Neuron (in vitro differentiated cells): ENCODE results near the gene C6orf62.
"Not testable (repeated sequence)": the region's sequence is repeated elsewhere in the genome, so short reads cannot be mapped to it uniquely, and the experiment has no call there.

Source experiments
- H2AFZ ChIP-seq: one replicate; pipeline ENCODE4 v1.6.1; 2013; ENCODE audit warnings: low read depth, mild to moderate bottlenecking, inconsistent platforms, low read length, moderate library complexity
- H3K27me3 ChIP-seq: one replicate; pipeline ENCODE4 v1.6.1; 2013; ENCODE audit warnings: low read length; ENCODE audit not compliant: insufficient read depth
- H3K36me3 ChIP-seq: one replicate; pipeline ENCODE4 v1.6.1; 2013; ENCODE audit warnings: low read length; ENCODE audit not compliant: insufficient read depth
- H3K4me1 ChIP-seq: one replicate; pipeline ENCODE4 v1.6.1; 2013; ENCODE audit warnings: low read length; ENCODE audit not compliant: insufficient read depth
- H3K4me3 ChIP-seq: 2 replicates; pipeline ENCODE4 v1.5.1; 2013; ENCODE audit warnings: mild to moderate bottlenecking, low read length, moderate library complexity
- H3K9me3 ChIP-seq: one replicate; pipeline ENCODE4 v1.6.1; 2013; ENCODE audit warnings: low read length

C6orf62 gene

DNA sequence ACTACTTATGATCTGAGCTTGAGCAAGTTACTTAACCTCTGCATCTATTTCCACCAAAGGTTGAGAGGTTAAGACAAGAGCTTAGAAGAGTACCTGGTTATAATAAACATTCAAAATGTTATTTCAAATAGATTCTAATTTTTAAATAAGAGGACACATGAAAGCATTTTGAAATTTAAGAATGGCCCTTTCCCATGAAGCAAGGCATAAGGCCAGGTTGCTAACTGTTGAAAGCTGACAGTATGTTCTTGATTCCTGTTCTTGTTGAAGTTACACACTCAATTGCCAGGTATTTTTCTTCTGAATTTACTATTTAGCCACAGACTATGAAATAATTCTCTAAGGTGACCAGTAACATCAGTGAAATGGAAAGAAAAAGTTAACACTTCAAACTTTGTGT is 14.5 kb downstream of the C6orf62 start:
- Histone ChIP-seq H2AFZ (no peak overlapping the region), H3K36me3 (peaks cover 69% of the 10 kb centered on the region), H3K4me3 (no peak overlapping the region), H3K9me3 (no peaks in the 10 kb centered on the region), H3K4me1 (no peaks in the 10 kb centered on the region), H3K27me3 (no peaks in the 10 kb centered on the region)

DNA sequence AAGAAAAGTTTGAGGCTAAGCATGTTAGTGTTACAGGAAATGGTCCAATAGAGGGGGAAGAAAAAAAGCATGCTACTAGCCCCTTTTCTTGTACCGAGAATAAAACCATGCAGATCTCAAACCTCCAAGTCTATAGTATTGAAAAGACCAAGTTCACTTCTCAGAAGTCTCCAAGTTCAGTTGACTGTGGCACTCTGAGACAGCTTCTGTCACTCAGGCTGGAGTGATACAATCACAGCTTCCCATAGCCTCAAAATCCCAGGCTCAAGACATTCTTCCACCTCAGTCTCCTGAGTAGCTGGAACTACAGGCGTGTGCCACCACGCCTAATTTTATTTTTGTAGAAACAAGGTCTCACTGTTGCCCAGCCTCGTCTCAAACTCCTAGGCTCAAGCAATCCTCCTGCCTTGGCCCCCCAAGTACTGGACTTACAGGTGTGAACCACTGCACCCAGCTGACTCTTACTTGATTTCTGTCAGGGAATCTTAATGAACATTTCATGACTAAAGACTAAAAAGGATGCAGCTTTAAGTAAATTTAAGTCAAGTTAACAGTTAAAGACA is 16.2 kb downstream of the C6orf62 start:
- Histone ChIP-seq H3K9me3 (no peaks in the 10 kb centered on the region), H3K36me3 (peaks cover 54% of the 10 kb centered on the region), H3K27me3 (no peaks in the 10 kb centered on the region)

GRCh38 chr6:24699521-24700359 is 19.2 kb downstream of the C6orf62 start:
- H3K4me1 ChIP-seq: no peaks in the 10 kb centered on the region
- no peaks in the 10 kb centered on the region for H3K9me3 ChIP-seq
- no peak overlapping the region for H2AFZ ChIP-seq
- no peak overlapping the region for H3K4me3 ChIP-seq
- peaks cover 26% of the 10 kb centered on the region for H3K36me3 ChIP-seq
- no peaks in the 10 kb centered on the region for H3K27me3 ChIP-seq

More for the DNA sequence above, 16.2 kb downstream of the C6orf62 start:
- H3K4me1 ChIP-seq: no peaks in the 10 kb centered on the region
- no peak overlapping the region for H2AFZ ChIP-seq
- H3K4me3 ChIP-seq: no peak overlapping the region

GRCh38 chr6:24696097-24696496 is 22.9 kb downstream of the C6orf62 start:
- Histone ChIP-seq H3K9me3 (no peaks in the 10 kb centered on the region), H3K36me3 (peaks cover 3% of the 10 kb centered on the region), H3K4me1 (no peaks in the 10 kb centered on the region), H2AFZ (no peak overlapping the region), H3K27me3 (no peaks in the 10 kb centered on the region), H3K4me3 (no peak overlapping the region)

- not testable (repeated sequence) for H3K36me3 ChIP-seq, H3K9me3 ChIP-seq, H3K27me3 ChIP-seq, H3K4me1 ChIP-seq, H3K4me3 ChIP-seq, H2AFZ ChIP-seq
Observed at GRCh38 chr6:24695635-24696034, 23.3 kb downstream of the C6orf62 start.

DNA sequence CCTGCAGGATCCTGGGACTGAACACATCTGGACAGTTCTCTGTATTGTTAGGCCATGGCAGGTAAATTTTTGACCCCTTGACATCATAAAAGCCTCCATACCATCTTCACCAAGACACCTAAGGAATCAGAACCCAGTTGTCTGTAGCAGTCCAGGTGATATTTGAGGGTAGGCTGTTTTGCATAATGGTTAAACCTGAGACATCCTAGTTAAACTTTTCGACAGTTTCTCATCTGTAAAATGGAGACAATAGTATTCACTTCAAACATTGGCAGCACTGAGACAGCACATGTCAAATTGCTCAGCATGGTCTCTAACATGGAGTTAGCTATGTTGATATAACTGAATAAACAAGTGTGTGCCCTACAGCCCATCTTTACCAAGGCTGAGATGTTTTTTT is 24.8 kb downstream of the C6orf62 start:
- H3K4me3 ChIP-seq: no peak overlapping the region
- H3K36me3 ChIP-seq: peaks cover 2% of the 10 kb centered on the region
- no peak overlapping the region for H2AFZ ChIP-seq
- H3K27me3 ChIP-seq: no peaks in the 10 kb centered on the region
- H3K4me1 ChIP-seq: no peaks in the 10 kb centered on the region
- H3K9me3 ChIP-seq: no peaks in the 10 kb centered on the region

DNA sequence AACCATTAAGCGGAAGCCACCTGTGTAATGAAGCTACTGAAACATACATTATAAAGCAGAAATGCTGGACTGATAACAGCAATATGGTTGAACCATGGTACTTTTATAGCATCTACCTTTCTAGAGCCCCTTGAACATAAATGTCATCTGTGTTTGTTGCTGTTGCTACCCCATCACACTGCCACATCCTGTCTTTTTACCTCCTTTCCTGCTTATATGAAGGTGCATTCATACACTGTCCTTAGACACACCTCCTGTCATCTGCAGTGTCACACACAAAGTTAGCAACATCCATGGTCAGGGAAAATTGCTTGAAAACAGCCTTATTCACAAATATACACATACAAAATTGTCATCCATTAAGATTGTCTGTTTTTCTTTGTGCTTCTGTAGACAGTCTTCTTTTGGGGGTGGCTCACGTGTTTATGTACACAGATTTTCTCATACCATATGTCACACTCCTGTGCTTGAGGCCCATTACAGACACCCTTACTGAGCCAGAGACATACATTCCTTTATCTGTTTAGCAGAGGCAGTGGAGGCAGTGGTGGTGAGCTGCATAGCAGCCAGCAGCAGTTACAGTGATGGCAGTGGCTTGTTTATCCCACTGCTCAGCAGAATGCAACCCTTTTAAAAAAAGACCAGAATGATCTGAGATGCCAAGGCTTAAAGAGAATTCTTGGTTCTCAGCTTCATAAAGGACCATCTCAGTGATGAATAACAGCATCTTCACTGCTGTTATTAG is 25.9 kb downstream of the C6orf62 start:
- no peaks in the 10 kb centered on the region for H3K4me1 ChIP-seq
- H3K4me3 ChIP-seq: no peak overlapping the region
- H2AFZ ChIP-seq: no peak overlapping the region
- no peaks in the 10 kb centered on the region for H3K9me3 ChIP-seq
- no peaks in the 10 kb centered on the region for H3K36me3 ChIP-seq
- H3K27me3 ChIP-seq: no peaks in the 10 kb centered on the region

- Histone ChIP-seq H3K4me1 (no peaks in the 10 kb centered on the region), H3K4me3 (no peak overlapping the region), H3K9me3 (no peaks in the 10 kb centered on the region), H3K36me3 (peaks cover 3% of the 10 kb centered on the region), H3K27me3 (no peaks in the 10 kb centered on the region), H2AFZ (no peak overlapping the region)
Observed at GRCh38 chr6:24692415-24692814, 26.5 kb downstream of the C6orf62 start.

- H3K4me3 ChIP-seq: no peak overlapping the region
- no peak overlapping the region for H2AFZ ChIP-seq
- H3K36me3 ChIP-seq: peaks cover 7% of the 10 kb centered on the region
- no peaks in the 10 kb centered on the region for H3K27me3 ChIP-seq
- no peaks in the 10 kb centered on the region for H3K4me1 ChIP-seq
- H3K9me3 ChIP-seq: no peaks in the 10 kb centered on the region
Observed at GRCh38 chr6:24692003-24692402, 27.0 kb downstream of the C6orf62 start.

- no peak overlapping the region for H3K4me3 ChIP-seq
Observed at GRCh38 chr6:24691550-24691949, 27.4 kb downstream of the C6orf62 start.

GRCh38 chr6:24690593-24690992 is 28.4 kb downstream of the C6orf62 start:
- Histone ChIP-seq H3K27me3 (no peaks in the 10 kb centered on the region), H3K4me1 (no peaks in the 10 kb centered on the region), H2AFZ (no peak overlapping the region), H3K4me3 (no peak overlapping the region), H3K9me3 (no peaks in the 10 kb centered on the region), H3K36me3 (peaks cover 9% of the 10 kb centered on the region)

More at GRCh38 chr6:24691550-24691949, 27.4 kb downstream of the C6orf62 start:
- Histone ChIP-seq H2AFZ (no peak overlapping the region), H3K27me3 (no peaks in the 10 kb centered on the region), H3K9me3 (no peaks in the 10 kb centered on the region), H3K4me1 (no peaks in the 10 kb centered on the region), H3K36me3 (peaks cover 9% of the 10 kb centered on the region)

DNA sequence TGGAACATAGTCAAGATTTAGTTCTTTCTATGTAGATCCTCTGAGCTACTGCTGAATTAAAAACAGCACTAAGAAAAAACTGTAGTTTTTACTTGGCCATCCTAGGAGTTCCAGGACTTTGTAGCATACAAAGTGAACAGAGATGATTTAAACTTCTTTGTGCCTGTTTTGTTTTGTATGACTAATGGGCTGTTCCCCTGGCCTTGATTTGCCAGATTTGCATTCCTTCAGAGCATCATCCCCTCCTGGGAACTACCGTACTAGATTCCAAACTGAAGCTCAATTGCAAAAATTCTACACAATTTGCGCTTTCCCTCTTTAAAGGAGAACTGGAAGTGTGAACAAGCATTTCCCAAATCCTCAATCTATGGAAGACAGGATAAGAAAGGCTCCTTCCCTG is 29.0 kb downstream of the C6orf62 start:
- H2AFZ ChIP-seq: no peak overlapping the region
- no peak overlapping the region for H3K4me3 ChIP-seq
- H3K36me3 ChIP-seq: peaks cover 9% of the 10 kb centered on the region
- no peaks in the 10 kb centered on the region for H3K4me1 ChIP-seq
- H3K27me3 ChIP-seq: no peaks in the 10 kb centered on the region
- H3K9me3 ChIP-seq: no peaks in the 10 kb centered on the region

DNA sequence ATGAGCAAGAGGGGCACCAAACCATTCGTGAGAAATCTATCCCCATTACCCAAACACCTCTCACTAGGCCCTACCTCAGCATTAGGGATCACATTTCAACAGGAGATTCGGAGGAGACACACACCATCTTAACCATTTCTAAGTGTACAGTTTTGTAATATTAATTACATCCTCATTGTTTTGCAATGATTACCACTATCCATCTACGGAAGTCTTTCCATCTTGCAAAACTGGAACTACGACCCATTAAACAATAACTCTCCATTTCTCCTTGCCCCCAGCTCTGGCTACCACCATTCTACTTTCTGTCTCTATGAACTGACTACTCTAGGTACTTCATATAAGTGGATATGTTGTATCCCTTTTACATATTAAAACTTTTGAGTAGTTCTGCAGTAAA is 32.0 kb downstream of the C6orf62 start:
- H3K4me3 ChIP-seq: no peak overlapping the region
- H2AFZ ChIP-seq: no peak overlapping the region
- no peaks in the 10 kb centered on the region for H3K4me1 ChIP-seq
- H3K27me3 ChIP-seq: no peaks in the 10 kb centered on the region
- H3K36me3 ChIP-seq: peaks cover 9% of the 10 kb centered on the region
- H3K9me3 ChIP-seq: no peaks in the 10 kb centered on the region
